ENCODE data around the gene ANXA10.

Gene ANXA10, protein sequence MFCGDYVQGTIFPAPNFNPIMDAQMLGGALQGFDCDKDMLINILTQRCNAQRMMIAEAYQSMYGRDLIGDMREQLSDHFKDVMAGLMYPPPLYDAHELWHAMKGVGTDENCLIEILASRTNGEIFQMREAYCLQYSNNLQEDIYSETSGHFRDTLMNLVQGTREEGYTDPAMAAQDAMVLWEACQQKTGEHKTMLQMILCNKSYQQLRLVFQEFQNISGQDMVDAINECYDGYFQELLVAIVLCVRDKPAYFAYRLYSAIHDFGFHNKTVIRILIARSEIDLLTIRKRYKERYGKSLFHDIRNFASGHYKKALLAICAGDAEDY

DNA sequence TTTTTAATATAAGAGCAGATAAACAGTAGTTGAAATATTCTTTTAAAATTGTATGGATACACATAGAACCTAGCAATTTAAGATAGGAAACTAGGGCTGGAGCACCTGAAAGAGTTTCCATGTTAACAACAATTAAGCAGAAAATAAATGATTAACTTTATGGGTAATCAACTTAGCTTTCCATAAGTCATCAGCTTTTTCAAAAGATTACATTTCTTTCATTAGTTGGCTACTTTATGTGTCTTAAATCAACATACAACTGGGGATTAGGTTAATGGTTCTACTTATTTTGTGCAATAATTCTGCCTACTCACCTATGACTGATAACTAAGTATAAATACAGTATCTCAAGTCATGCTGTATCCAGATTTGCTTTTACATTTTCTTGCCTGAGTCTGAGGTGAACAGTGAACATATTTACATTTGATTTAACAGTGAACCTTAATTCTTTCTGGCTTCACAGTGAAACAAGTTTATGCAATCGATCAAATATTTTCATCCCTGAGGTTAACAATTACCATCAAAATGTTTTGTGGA, at the start of gene ANXA10:
Gene ANXA10 (plus strand): TSS at position 362 of the 537 bp plus-strand sequence. CDS start 164 bp downstream, at position 526.
- DNase-seq (ENCODE audit: low read depth): no peak
- H3K4me3 ChIP-seq (ENCODE audit: control insufficient read depth, low read depth, low read length): no peak within 1 kb of the TSS
- TF ChIP-seq, protein P1, sequence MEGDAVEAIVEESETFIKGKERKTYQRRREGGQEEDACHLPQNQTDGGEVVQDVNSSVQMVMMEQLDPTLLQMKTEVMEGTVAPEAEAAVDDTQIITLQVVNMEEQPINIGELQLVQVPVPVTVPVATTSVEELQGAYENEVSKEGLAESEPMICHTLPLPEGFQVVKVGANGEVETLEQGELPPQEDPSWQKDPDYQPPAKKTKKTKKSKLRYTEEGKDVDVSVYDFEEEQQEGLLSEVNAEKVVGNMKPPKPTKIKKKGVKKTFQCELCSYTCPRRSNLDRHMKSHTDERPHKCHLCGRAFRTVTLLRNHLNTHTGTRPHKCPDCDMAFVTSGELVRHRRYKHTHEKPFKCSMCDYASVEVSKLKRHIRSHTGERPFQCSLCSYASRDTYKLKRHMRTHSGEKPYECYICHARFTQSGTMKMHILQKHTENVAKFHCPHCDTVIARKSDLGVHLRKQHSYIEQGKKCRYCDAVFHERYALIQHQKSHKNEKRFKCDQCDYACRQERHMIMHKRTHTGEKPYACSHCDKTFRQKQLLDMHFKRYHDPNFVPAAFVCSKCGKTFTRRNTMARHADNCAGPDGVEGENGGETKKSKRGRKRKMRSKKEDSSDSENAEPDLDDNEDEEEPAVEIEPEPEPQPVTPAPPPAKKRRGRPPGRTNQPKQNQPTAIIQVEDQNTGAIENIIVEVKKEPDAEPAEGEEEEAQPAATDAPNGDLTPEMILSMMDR (IDR thresholded peaks at IDR 0.05; ENCODE audit: control insufficient read depth, insufficient read depth, low read depth, low read length, missing control alignments): no peak

GRCh38 chr4:168045354-168045753, 47.0 kb upstream of the ANXA10 start:
- TF ChIP-seq, protein P1 (IDR thresholded peaks at IDR 0.05; ENCODE audit: control insufficient read depth, insufficient read depth, low read depth, low read length, missing control alignments): no peak
- DNase-seq (ENCODE audit: low read depth): no peak
- no peak overlapping the region for H3K4me3 ChIP-seq (ENCODE audit: control insufficient read depth, low read depth, low read length)

DNA sequence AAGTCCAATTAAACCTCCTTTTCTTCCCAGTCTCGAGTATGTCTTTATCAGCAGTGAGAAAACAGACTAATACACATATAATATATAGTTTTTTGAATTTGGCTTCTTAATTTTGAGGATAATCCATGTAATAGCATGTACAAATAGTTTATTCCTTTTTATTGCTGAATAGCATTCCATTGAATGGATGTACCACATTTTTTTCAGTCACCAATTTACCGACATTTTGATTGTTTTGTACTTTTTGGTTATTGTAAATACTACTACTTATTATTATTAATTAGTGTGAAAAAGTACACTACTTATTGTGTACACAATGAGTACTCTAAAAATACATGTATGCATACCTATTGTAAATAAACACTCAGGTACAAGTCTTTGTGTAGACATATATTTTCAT, 42.3 kb upstream of the ANXA10 start:
- TF ChIP-seq, protein P1 (IDR thresholded peaks at IDR 0.05; ENCODE audit: control insufficient read depth, insufficient read depth, low read depth, low read length, missing control alignments): no peak
- H3K4me3 ChIP-seq (ENCODE audit: control insufficient read depth, low read depth, low read length): no peak overlapping the region
- DNase-seq (ENCODE audit: low read depth): no peak

- no peak overlapping the region for H3K4me3 ChIP-seq (ENCODE audit: control insufficient read depth, low read depth, low read length)
- DNase-seq (ENCODE audit: low read depth): no peak
- TF ChIP-seq, protein P1 (IDR thresholded peaks at IDR 0.05; ENCODE audit: control insufficient read depth, insufficient read depth, low read depth, low read length, missing control alignments): no peak
Measured at GRCh38 chr4:168051526-168051925, 40.8 kb upstream of the ANXA10 start.

DNA sequence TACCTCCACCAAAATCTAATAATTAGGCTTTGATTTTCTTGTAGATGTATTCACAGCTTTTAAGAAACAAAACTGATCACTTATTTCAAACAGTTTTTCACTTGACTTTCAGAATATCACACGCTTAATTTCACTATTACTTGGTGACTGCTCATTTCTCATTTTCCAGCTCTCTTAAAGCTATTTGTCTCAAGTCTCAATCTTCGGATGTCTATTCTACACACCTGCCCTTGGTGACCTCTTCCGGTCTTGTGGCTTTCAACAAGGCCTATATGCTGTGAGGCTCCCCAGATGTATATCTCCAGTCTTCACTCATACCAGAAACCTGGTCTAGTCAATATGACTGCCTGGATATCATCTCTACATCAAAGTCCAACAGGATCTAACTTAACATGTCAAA, 34.9 kb upstream of the ANXA10 start:
- TF ChIP-seq, protein P1 (IDR thresholded peaks at IDR 0.05; ENCODE audit: control insufficient read depth, insufficient read depth, low read depth, low read length, missing control alignments): no peak
- no peak for DNase-seq (ENCODE audit: low read depth)

DNA sequence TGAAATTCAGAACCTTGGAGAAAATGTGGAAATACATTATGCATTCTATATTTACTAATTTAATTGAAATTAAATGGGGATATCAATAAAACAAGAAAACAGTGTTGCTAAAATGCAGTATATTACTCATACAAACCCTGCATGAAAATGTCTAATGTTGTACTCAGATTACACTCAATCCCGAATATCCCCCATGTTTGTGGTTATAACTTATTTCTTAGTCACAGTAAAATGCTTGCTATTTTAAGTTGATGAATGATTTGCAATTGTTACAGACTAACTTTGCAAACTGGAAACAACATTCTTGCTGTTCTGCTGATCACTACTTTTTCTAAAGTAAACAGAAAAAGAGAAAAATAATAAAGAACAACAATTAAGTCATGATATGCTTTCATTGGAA, 33.1 kb upstream of the ANXA10 start:
- no peak overlapping the region for H3K4me3 ChIP-seq (ENCODE audit: control insufficient read depth, low read depth, low read length)
- no peak for DNase-seq (ENCODE audit: low read depth)
- TF ChIP-seq, protein P1 (IDR thresholded peaks at IDR 0.05; ENCODE audit: control insufficient read depth, insufficient read depth, low read depth, low read length, missing control alignments): no peak

More for the DNA sequence above, 34.9 kb upstream of the ANXA10 start:
- H3K4me3 ChIP-seq (ENCODE audit: control insufficient read depth, low read depth, low read length): no peak overlapping the region

Measured in AG09309 (cell line).